GM18519 (cell line): ENCODE data around the gene MAP3K20.
"Not testable (repeated sequence)": the region's sequence is repeated elsewhere in the genome, so short reads cannot be mapped to it uniquely, and the experiment has no call there.

Experiments
- ATAC-seq: cut with Tn5 transposase; IDR thresholded peaks from one replicate; pipeline ENCODE4 v1.9.1; 2021; ENCODE audit warnings: mild to moderate bottlenecking, moderate library complexity; ENCODE audit not compliant: unreplicated experiment, low FRiP score

The MAP3K20 gene

DNA sequence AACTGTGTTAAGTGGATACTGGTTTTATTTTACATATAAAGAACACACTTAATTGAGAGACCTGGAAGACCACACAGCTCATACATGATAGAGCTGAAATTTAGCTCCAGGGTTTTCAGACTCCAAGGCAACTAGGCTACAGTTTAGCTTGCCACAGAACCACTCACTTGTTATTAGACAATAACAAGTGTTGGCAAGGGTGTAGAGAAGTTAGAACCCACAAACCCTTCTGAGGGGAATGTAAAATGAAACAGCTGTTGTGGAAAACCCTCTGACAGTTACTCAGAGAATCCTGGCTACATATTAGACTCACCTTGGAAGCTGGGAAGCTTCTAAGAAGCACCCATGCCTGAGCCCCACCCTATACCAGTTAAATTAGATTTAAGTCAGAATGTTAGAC, 75.3 kb downstream of the MAP3K20 start:
- ATAC-seq: no peak

DNA sequence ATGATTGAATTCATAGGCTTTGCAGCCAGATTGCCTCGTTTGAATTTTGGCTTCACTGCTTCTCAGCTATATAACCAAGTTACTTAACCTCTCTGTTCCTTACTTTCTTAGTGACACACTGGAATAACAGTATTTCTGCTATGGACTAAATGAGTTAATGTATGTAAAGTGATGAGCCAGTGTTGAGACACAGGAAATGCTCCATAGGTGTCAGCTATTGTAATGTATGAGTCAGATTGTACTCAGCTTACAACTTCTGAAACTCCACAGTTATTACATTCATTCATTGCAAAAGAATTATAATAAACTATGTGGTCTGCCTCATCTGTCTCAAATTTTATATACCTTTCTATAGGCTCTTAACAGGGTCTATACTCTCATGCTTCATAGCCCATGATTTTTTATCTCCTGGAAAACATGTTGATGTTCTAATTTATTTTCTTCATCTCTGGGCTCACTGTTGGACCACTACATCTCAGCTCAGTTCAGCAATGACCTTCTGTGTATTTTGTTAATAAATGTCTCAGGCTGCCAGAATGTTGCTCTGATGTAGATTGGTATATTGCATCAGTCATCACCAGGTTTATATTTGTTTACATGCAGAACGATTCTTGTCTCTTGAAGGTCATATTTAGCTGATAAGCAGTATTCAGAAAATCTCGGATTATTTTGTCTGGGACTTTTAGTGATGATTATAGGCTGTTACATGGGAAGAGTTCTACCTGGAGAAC, 76.2 kb downstream of the MAP3K20 start:
- peak; percentile 65 for ATAC-seq

DNA sequence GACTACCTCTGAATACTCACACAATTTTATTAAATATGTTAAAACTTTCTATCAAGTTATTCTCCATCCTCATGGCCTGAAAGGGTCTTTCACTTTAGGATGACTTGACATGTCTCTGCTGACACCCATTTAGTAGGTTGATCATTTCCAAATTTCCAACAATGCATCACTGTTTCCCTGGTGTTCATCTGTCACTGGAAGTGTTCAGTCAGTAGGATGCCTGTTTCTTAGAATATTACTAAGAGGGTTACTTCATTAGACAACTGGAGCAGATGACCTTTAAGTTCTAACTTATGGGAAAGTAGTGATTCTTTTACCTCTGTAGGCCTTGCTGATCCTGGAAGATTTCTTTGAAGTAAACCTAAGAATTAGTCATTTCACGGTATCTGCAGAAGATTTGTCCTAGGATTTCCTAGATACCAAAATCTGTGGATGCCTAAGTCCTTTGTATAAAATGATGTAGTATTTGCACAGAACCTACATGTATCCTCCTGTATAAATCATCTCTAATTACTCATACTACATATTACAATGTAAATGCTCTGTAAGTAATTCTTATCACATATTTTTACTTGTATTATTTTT, 77.7 kb downstream of the MAP3K20 start:
- no peak for ATAC-seq

DNA sequence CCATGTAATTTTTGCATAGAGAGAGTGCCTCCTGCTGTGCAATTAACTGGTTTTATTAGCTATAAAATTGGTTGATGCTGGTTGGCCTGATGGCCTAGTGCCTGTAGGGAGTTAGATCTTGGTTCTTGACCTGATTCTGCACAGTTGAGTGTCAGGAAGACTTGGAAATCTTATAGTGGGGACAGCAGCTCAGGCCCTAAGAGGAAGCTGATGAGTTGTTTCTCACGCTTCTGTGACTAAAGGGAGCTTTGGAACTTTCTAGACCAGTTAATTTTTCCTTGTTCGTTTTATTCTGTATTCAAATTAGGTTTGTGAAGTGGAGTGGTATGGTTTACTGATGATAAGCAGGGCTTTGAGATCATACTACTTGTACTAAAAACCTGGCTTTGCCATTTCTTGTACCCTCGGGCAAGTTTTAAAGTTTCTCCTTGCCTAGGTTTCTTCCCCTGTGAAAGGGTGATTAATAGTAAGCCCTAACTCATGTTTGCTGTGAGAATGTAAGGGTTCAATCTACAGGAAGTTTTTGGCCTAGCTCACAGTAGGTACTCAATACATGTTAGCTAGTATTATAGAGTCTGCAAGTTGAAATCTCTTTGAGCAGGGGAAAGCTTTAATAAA, 82.1 kb downstream of the MAP3K20 start:
- ATAC-seq: no peak

DNA sequence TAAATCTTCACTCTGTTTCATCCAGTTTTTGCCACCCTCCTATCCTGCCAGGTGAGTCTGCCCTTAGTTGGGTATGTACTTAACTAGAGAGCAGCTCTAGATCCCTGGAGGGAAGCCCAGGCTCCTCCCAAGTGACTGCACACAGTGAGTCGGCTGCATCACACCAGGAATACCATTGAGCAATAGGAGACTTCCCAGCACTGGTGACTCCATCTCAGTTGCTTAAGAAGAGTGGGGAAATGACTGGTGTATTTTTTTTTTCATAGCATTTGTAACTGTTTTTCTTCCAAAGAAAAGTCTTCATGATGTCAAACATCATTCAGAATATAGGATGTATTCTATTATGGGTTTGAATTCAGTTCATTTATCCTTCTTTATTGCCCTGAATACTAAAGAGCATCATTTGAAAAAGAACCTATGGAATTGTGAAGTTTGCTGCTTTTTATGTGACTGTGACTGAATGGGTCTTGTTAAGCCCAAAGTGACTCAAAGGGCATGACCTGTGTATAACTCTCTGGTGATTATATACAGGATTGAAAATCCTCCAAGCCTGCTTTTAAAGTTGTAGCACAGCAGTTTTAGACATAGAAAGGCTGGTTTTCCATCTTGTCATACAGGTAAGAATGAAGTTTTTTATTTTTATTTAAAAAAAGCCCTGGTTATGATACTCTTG, 84.3 kb downstream of the MAP3K20 start:
- no peak for ATAC-seq

DNA sequence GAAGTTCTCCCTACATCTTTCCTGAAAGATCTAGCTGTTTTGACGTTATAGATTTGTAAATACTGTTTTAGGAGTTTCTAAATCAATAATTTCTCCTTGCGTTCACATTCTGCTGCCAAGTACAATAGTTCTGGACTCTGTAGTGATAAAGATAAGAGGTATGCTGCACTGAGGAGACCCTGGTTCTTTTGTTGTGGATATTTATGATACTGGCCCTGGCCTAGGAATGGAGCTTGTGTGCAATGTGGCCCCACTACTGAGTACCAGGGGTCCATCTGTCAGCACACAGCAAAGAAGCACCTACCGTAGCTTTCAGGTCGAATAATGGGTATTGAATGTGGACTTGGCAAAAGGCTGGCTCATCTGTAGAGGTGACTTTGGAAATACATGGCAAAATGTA, 85.0 kb downstream of the MAP3K20 start:
- no peak for ATAC-seq

DNA sequence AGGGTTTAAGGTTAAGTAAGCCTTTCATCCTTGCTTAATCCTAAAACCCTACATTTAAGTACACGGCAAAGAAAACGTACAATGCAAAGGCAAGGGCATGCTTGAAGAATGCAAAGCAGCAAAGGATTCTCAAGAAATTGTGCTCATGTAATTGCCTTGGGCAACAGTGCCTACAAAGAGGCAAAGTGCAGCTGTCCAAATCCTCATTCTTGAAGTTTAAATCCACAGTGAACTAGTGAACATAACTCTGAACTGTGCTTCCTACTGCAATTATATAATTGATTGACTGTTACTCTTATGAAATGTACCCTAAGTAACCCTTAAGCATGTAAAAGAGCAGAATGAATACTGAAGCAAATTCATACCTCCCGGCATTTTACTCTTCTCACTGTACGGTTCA, 85.4 kb downstream of the MAP3K20 start:
- ATAC-seq: no peak

DNA sequence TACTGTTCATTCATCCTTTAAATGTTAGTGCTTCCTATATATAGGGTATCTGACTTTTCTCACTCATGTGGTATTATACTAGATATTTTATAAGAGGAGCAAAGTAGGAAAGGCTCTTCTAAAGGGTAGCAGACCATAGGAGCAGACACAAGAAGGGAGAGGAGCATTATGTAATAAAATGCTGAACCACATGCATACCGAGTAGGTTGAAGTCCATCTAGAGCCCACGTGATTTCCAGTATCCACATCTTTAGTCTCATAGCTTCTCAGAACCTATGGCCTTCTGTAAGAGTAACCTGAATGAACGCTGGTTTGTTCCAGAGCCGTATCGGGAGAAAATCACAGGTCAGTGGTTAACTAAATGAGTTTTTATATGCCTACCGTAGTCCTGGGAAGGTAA, 85.9 kb downstream of the MAP3K20 start:
- no peak for ATAC-seq

DNA sequence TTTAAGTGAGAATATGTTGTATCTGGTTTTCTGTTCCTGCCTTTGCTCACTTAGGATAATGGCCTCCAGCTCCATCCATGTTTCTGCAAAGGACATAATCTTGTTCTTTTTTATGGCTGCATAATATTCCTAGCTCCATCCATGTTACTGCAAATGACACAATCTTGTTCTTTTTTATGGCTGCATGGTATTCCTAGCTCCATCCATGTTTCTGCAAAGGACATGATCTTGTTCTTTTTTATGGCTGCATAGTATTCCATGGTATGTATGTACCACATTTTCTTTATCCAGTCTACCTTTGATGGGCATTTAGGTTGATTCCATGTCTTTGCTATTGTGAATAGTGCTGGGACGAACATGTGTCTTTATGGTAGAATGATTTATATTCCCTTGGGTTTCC, 87.7 kb downstream of the MAP3K20 start:
- not testable (repeated sequence) for ATAC-seq

DNA sequence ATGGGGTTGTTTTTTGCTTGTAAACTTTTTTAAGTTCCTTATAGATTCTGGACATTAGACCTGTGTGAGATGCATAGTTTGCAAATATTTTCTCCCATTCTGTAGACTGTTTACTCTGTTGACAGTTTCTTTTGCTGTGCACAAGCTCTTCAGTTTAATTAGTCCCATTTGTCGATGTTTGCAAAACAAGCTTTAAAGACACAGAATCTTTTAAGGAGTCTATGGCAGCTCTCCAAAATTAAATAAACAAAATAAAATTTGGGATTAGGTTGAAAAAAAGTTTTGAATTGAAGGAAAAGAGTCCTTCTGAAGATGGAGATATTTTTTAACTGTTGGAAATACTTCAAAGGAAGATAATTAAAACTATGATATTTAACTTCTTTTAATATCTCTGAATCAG, 88.8 kb downstream of the MAP3K20 start:
- no peak for ATAC-seq

DNA sequence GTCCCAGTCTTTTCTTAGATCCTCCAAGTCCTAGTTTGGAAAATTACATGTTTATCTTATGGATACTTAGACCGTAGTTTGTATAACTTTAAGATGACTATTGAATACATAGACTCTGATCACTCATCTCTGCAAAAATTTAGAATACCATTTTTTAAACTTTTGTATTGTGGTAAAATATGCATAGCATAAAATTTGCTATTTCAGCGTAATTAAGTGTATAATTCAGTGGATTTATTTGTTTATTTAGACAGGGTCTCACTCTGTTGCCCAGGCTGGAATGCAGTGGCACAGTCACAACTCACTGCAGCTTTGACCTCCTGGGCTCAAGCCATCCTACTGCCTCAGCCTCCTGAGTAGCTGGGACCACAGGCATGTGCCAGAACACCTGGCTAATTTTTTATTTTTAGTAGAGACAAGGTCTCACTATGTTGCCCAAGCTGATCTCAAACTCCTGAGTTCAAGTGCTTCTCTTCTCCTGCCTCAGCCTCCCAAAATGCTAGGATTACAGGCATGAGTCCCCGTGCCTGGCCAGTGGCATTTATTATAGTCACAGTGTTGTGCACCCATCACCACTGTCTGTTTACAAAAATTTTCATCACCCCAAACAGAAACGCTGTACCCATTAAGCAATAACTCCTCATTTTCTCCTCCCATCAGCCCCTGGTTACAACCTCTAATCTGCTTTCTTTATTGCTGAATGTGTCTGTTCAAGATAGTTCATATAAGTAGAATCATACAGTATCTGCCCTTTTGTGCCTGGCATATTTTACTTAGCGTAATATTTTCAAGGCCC, 90.0 kb downstream of the MAP3K20 start:
- ATAC-seq: no peak

DNA sequence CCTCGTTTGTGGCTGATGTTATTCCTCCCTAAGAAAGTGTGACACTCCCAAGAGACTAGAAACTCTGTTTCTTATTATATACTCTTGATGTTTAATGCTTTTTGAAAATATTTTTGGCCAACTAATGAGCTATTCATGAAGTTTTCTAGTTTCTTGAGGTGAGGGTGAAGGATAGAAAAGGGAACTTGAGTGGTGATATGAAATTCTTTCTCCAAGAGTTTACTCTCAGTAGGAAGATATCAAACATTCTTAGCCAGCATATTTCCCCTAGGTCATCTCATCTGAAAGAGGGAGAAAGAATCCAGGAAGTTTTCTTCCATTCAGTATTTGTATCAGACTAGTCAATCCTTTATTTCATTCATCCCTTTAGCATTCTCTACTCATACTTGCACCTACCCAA, 95.7 kb downstream of the MAP3K20 start:
- ATAC-seq: no peak

DNA sequence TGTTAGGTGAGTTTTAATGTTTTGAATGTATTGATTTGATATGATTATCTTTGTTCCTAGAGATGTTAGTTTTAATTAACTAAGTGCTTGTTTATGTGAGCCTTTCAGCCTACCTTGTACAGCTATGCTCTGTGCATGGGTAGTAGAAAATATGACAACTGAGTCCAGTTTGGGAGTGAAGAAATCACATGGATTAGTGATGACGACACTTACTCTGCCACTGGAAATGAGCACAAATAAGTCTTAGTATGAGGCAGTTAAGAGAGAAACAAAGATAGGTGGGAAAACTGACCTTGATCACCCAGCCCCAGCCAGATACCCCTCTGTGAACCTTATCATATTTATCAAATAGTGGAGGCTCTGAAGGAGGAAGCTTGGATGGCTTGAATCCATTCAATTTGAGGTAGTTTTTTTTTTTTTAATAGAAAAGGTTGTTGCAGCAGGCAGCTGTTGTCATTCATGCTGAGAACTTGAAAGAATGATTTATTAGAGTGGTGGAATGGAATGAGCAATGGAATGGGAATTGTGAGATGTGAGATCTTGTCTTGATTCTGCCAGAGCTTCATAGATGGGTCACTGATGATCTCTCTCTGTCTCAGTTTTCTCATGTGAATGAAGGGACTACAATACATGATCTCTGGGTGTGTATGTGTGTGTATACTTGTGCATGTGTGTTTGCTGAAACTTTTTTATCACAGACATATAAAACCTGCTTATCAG, 96.4 kb downstream of the MAP3K20 start:
- no peak for ATAC-seq

DNA sequence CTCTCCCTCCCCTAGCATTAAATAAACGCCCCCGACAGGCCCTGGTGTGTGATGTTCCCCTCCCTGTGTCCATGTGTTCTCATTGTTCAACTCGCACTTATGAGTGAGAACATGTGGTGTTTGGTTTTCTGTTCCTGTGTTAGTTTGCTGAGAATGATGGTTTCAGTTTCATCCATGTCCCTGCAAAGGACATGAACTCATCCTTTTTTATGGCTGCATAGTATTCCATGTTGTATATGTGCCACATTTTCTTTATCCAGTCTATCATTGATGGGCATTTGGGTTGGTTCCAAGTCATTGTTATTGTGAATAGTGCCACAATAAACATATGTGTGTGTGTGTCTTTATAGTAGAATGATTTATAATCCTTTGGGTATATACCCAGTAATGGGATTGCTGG, 98.7 kb downstream of the MAP3K20 start:
- ATAC-seq: not testable (repeated sequence)

DNA sequence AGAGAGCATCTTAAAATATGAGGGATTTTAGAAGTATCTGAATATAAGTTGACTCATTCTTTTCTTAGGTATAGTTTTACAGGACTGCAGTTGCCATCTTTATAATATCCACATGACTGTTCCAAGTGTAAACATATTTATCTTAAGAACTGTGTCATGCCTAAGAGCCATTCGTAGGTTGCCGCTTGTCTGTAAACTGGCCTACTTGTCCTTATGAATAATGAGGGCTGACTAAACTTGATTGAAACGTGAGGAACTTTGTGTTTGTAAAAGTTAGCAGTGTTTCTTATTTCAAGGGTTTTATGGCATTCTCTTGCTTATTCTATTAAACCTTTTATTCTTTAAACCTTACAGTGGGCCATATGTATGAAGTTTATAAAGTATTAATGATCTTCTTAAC, 99.6 kb downstream of the MAP3K20 start:
- ATAC-seq: no peak

DNA sequence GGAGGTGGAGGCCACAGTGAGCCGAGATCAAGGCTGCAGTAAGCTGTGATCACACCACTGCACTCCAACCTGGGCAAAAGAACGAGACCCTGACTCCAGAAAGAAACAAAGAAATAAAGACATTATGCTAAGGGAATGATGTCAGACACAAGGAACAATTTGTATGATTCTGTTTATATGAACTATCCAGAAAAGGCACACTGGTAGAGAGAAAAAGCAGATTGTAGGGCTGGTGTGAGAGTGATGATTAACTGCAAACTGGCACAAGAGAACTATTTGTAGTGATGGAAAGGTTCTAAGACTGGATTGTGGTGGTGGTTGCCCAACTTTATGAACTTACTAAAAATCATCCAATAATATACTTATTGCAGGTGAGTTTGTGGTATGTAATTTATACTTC, 106.3 kb downstream of the MAP3K20 start:
- no peak for ATAC-seq

DNA sequence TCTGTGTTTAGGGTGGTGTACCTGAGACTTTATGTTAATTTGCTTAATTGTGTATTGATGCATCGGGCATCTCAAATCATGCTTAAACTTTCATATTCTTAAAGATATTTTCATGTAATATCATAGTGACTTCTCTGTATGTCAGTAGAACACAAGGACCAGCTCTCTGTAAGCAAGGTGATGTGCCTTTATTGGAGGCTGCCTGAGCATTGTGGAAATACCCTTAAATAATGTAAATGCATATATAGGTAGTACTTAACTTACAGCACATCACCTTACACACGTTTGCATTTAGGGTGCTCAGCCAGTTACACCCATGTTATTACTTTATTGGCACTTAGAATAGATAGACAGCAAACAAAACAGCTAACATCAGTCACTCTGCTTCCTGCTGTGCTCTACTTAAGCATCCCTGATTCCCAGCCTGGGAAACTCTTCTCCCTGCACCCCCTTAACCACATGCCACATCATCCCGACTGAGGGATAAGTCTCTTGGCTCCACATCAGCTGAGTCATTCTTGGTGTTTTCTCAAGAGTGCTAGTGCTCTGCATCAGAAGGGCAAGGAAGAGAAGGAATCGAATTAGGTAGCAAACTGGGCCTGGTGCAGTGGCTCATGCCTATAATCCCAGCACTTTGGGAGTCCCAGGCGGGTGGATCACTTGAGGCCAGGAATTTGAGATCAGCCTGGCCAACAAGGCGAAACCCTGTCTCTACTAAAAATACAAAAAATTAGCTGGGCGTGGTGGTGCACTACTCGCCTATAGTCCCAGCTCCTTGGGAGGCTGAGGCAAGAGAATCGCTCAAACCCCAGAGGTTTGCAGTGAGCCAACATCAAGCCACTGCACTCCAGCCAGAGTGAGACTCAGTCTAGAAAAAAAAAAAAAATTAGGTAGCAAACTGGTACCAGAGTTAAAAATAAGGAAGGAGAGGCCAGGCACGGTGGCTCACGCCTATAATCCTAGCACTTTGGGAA, 108.7 kb downstream of the MAP3K20 start:
- ATAC-seq: no peak

DNA sequence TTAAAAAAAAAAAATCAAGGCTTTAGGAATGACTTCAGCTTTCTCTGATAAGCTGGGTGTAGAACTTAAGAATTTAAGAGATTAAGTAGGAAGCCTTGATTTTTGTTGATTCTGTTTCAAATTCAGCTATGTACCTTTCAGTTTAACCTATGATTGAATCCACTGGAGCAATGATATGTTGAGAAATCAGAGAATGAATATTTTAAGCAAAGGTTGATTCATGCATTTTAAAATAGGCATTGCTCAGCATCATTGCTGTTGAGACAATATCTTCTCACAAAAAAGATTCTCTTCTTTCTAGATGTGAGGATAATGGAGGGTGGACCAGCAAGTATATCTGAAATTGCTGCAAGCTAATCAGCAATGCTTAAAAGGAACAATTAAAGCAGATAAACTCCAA, 109.8 kb downstream of the MAP3K20 start:
- no peak for ATAC-seq
